HG03342 (cell line): ENCODE measurements around the gene EVA1A.

Experiments
- ATAC-seq: cut with Tn5 transposase; IDR thresholded peaks from one replicate; pipeline ENCODE4 v1.9.1; 2021; ENCODE audit warnings: mild to moderate bottlenecking, moderate library complexity; ENCODE audit not compliant: unreplicated experiment

EVA1A gene

GRCh38 chr2:75564026-75564688 is 3.4 kb upstream of the EVA1A start:
- no peak for ATAC-seq

- no peak for ATAC-seq
These were observed 2.9 kb upstream of the EVA1A start for GRCh38 chr2:75563591-75563990.

- no peak for ATAC-seq
These were observed 1.8 kb upstream of the EVA1A start for GRCh38 chr2:75562513-75562864.

- ATAC-seq, result no peak
These were observed 1.1 kb upstream of the EVA1A start for GRCh38 chr2:75561566-75562512.

- no peak for ATAC-seq
These were observed 544 bp downstream of the EVA1A start for GRCh38 chr2:75560022-75560767.

GRCh38 chr2:75559680-75560021 is 1.1 kb downstream of the EVA1A start:
- ATAC-seq, result no peak

GRCh38 chr2:75558786-75559679 is 1.7 kb downstream of the EVA1A start:
- ATAC-seq, result no peak

GRCh38 chr2:75558136-75558535 is 2.6 kb downstream of the EVA1A start:
- ATAC-seq, result no peak

- ATAC-seq, result no peak
These were observed 3.1 kb downstream of the EVA1A start for GRCh38 chr2:75557474-75558133.

GRCh38 chr2:75556679-75557366 is 3.9 kb downstream of the EVA1A start:
- ATAC-seq, result no peak

GRCh38 chr2:75555701-75556100 is 5.0 kb downstream of the EVA1A start:
- ATAC-seq, result no peak

GRCh38 chr2:75553935-75554531 is 6.7 kb downstream of the EVA1A start:
- no peak for ATAC-seq

GRCh38 chr2:75552222-75552621 is 8.5 kb downstream of the EVA1A start:
- no peak for ATAC-seq

GRCh38 chr2:75551434-75551833 is 9.3 kb downstream of the EVA1A start:
- no peak for ATAC-seq

GRCh38 chr2:75549401-75550253 is 11.1 kb downstream of the EVA1A start:
- ATAC-seq, result no peak

GRCh38 chr2:75548036-75548573 is 12.6 kb downstream of the EVA1A start:
- ATAC-seq, result no peak

- no peak for ATAC-seq
These were observed 13.2 kb downstream of the EVA1A start for GRCh38 chr2:75547345-75548035.
